Central memory CD4-positive, alpha-beta T cell (primary cell): ENCODE measurements around the gene SLC16A3.
A peak's percentile ranks its signal among the peaks of the same experiment; 100 is the strongest.
"Not testable (repeated sequence)": the region's sequence is repeated elsewhere in the genome, so short reads cannot be mapped to it uniquely, and the experiment has no call there.

ENCODE experiments used
- DNase-seq: peaks from one replicate; pipeline ENCODE4 v3.0.0; 2022

The SLC16A3 gene

DNA sequence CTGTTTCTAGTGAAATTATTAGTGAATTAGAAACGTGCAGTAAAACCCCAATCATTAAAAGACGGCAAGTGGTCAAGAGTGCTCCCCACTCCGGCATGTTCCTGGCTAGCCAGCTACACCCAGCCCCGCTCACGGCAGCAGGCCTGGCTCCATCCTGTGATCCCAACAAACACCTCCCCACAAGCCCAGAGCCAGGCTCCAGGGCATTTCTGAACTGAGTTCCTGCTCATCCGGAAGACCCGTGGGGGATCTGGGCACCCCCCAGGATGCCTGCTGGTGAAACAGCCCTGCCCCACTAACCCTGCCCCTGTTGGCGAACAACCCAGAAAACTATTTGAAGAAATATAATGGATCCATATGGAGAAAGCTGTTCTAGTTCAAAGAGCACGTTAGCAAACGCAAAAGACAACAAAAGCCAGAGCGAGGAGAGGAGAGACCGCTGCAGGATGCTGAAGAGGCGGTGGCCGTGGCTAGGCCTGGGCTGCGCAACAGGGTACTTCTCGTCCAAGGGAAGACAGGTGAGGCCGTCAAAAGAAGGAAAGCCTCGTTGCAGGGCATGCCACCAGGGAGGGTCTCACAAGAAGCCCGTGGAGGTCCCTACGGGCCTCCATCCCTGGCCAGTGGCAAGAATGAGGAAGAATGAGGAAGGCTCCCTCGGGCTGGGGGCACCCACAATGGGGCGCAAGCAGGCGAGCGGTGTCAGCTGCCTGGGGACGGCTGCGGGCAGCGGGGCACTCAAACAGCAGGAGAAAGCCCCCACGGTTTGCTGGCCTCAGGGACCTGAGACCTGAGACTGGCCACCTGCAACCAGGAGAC is 19.2 kb downstream of the SLC16A3 start:
- no peak for DNase-seq

DNA sequence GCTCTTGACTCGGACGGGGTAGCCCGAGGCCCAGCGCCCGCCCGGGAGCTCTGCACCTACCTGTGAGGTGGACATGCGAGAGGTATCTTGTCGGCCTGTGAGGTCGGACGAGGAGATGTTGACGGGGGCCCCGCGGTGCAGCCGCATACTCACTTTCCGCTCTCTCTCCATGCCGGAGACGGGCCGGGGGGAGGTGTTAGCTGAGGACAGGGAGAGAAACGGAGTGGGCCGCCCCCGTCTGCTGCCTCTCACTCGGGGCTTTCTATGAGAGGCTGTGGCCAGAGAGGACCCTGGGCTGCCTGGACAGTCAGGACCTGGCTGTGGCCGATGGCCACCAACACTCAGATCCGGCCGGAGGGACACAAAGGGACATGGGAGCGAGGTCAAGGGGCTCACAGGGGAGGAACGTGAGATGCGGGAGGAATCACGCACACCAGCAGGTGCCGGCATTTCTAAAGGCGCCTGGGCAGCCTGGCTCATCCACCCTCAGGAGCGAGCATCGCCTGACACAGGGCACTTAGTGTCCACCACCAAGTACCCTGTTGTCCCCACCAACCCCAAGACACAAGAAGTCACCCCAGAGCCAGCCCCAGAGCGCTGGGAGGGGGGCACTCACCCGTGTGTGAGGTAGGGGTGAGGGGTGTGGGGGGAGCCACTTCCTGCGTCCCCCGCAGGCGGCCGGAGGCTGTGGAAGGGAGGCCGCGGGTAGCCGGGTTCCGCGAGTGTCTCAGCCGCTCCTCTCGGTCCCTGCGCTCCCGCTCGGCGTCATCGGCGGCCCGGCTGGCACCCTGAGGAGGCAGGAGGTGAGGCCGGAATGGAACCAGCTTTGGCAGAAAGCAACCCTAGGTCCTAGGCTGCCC is 20.2 kb downstream of the SLC16A3 start:
- no peak for DNase-seq

DNA sequence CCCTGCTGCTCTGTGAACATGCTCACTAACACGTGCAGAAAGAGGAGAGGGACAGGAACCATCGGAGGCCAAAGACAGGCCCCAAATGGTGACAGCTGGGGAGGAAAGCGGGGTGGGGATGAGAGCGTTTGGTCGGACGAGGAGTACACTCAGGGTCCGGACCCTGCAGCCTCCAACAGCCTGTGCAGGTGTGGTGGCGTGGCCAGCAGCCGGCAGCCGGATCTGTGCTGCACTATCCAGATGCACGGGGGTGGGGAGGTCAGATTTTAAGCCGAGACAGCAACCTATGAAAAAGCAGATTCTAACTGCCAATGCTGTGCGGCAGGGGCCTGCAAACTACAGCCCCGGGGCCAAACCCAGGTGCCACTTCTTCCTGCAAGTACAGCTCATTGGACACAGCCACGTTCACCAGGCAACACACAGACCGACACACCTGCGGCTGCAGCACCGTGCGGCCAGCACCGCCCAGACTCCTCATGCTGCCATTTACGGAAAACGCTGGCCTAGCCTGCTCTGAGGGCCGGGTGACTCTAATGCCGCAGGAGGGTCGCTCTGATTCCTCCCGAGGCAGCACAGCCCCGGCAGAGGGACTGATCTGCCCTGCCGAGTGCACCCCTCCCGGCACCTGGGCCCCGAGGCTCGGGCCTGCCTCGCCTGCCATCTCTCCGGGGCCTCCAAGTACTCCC is 21.2 kb downstream of the SLC16A3 start:
- DNase-seq, result no peak

DNA sequence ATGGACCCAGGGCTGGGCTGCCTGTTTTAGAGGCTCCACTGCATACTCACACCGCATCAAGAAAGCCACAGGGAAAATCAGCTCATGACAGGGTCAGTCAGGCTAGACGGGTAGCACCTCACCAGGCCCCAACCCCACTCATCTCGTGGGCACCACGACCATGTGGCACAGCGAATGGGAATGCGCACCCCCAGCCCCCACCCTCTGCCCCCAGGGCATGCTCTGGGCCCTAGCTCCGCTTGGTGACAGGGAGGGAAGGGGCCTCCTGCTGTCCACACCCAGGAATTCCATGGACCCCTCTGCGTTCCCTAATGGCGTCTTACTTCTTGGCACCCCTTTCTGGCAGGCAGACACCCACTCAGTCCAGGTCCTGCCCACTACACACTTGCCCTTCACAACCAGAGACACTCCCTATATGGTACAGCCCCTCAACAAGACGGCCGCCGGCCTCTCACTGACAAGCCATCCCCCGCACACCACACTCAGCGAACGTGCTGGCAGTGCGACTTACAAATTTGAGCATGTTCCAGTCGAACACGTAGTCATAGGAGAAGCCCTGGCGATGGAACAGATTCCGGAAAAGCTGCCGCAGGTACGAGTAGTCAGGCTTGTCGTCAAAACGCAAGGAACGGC is 22.1 kb downstream of the SLC16A3 start:
- no peak for DNase-seq

DNA sequence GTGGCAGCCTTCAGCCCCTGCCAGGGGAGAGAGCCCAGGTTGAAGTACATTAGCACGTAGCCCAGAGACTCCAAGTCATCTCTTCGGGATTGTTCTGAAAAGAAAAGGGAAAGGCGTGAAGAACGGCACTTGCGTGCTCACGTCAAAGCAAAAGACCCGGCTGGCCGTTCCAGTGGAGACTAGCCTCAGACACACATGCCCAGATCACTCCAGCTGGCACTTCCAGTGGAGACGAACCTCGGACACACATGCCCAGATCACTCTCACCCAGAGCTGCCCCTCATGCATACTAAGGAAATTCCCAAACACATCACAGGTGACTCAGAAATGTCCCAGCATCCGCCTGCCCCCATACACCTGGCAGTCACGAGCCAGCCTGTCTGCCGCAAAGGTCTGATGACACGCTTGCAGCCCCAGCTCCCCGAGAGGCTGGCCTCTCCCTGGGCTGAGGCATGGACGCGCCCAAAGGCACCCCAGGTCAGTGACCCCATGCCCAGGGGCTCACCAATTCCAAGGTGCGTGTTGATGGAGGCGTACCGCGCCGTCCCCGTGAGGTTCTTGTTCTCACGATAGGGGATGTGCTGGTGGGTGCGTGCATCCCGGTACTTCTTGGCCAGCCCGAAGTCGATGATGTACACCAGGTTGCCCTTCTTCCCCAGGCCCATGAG is 23.8 kb downstream of the SLC16A3 start:
- no peak for DNase-seq

DNA sequence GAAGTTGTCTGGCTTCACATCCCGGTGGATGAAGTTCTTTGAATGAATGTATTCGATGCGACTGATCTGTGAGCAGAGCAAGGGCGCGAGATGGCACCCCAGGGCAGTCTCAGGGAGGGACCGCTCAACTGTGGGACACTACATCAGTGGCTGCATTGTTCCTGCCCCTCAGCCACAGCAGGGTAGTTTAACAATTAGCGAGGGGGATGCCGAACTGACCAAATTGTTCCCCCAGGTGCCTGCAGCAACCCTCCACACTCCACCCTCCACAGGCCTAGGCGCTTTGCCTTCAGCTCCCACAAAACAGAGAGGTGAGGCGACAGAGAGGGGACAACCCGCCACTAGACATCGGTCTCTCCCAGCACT is 24.3 kb downstream of the SLC16A3 start:
- no peak for DNase-seq

DNA sequence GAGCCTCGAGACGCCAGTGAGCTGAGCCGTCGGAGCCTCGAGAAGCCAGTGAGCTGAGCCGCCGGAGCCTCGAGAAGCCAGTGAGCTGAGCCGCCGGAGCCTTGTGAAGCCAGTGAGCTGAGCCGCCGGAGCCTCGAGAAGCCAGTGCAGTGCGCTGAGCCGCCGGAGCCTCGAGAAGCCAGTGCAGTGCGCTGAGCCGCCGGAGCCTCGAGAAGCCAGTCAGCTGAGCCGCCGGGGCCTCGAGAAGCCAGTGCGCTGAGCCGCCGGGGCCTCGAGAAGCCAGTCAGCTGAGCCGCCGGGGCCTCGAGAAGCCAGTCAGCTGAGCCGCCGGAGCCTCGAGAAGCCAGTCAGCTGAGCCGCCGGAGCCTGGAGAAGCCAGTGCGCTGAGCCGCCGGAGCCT is 25.3 kb downstream of the SLC16A3 start:
- not testable (repeated sequence) for DNase-seq

DNA sequence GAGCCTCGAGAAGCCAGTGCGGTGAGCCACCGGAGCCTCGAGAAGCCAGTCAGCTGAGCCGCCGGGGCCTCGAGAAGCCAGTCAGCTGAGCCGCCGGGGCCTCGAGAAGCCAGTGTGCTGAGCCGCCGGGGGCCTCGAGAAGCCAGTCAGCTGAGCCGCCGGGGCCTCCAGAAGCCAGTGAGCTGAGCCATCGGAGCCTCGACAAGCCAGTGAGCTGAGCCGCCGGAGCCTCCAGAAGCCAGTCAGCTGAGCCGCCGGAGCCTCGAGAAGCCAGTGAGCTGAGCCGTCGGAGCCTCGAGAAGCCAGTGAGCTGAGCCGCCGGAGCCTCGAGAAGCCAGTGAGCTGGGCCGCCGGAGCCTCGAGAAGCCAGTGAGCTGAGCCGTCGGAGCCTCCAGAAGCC is 25.9 kb downstream of the SLC16A3 start:
- DNase-seq, result not testable (repeated sequence)

DNA sequence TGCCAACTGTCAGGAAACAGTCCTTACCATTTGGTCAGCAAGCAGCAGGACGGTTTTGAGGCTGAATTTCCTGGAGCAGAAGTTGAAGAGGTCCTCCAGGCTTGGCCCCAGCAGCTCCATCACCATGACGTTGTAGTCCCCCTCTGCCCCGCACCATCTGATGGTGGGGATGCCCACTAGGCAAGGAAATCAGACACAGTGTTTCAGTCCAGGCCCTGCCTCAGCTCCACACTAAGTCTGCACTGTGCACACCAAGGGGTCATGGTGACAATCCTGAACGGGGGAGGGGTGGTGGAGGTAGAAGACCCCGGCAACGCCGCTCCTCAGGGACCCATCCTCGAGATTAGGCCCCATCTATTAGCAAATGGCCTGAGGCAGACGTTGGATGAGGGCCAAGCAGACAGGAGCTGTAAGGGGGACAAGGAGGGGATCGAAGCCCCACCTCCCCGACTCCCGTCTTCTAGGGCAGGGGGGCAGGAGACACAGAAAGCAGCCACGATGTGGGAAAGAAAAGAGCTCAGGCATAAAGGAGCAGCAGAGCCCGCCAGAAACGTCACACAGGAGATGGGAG is 26.6 kb downstream of the SLC16A3 start:
- DNase-seq, result no peak

DNA sequence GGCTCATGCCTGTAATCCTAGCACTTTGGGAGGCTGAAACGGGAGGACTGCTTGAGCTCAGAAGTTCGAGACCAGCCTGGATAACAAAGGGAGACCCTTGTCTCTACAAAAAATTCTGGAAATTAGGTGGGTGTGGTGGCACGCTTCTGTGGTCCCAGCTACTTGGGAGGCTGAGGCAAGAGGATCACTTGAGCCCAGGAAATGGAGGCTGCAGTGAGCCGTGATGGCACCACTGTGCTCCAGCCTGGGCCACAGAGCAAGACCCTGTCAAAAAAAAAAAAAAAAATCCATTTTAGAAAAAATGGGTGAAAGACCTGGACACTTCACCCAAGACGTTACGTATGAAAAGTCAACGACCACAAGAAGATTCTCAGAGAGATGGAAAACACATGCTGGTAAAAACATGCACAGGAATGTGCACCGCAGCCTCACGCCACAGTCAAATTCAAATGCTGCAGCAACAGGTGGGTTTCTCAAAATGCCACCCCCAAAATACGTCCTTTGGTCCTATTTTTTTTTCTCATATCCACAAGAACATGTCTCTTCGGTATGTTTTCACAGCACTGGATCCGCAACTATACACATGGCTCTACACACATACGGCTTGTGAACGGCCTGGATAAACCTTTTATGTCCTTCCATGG is 27.5 kb downstream of the SLC16A3 start:
- DNase-seq, result no peak

DNA sequence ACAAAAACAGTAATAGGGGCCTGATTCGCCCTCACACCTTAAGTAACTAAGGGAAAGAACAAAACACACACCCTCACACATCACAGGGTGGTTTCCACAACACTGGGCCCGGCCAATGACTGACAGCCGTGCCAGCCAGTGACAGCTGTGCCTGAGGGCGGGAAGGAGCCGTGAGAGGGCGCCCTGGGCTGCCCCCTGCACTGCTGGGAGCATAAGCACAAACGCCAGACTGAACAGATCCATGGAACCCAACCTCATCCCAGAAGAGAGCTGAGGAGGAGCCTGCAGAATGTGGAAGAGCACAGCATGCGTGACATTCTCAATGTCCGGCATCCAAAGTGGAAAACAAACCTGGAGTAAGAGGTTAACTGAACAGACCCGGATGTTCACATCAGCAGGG is 28.6 kb downstream of the SLC16A3 start:
- DNase-seq, result peak; percentile 46

DNA sequence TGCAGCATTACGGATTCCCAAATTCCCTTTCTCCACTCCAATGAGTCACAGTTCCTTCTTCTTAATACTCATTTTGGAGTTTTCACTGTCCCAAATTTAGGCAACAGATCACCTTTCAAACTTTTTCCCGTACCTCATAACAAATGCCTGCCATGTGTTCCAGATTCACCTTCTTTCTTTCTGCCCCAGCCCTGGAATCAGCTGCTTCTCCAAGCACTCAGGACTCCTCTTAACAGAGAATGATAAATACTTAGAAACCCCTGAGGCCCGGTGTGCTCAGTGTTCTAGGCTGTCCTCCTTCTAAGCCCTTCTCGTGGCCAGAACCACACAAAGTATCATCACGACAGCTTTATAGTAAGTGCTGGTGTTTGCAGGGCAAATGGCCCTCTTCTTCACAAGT is 29.7 kb downstream of the SLC16A3 start:
- DNase-seq, result no peak

DNA sequence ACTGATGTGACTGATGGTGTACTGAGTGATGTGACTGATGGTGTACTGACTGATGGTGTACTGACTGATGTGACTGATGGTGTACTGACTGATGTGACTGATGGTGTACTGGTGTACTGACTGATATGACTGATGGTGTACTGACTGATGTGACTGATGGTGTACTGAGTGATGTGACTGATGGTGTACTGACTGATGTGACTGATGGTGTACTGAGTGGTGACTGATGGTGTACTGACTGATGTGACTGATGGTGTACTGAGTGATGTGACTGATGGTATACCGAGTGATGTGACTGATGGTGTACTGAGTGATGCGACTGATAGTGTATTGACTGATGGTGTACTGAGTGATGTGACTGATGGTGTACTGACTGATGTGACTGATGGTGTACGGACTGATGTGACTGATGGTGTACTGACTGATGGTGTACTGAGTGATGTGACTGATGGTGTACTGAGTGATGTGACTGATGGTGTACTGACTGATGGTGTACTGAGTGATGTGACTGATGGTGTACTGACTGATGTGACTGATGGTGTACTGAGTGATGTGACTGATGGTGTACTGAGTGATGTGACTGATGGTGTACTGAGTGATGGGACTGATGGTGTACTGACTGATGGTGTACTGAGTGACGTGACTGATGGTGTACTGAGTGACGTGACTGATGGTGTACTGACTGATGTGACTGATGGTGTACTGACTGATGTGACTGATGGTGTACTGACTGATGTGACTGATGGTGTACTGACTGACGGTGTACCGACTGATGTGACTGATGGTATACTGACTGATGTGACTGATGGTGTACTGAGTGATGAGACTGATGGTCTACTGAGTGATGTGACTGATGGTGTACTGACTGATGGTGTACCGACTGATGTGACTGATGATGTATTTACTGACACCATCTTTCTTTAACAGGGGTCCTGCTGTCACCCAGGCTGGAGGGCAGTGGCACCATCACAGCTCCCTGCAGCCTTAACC is 31.4 kb downstream of the SLC16A3 start:
- DNase-seq, result not testable (repeated sequence)

DNA sequence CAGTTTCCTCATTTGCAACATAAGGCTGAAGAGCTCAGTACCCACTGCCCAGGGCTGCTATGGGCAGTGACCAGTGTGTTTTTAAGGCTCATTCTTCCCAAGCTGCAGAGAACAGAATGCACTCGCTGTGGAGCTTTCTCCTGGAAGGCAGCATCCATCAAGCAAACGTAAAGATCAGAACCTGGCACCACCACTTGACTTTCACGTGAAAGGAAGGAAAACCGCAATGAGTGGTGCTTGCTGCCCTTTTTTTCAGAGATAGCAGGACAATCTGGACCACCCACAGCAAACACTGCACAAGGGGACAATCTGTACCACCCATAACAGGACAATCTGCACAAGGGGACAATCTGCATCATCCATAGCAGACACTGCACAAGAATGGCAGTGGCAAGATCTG is 33.5 kb downstream of the SLC16A3 start:
- DNase-seq, result no peak

DNA sequence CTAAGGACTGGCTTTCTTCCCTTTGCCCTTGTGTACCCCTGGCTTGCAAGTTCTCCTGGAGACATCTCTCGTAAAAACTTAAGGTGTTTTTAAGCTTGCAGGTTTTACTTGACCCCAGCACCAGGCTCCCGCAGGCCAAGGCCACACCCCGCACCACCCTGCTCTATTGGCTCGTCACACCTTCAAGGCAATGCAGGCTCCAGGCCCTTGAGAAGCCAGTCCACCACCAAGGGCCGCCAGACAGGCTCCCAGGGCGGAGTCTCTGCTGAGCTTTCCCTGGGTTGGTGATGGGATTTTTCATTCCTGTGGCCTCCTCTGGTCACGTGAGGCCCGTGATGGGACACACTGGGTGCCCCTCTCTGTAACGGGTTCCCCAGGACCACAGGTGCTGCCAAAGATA is 34.8 kb downstream of the SLC16A3 start:
- no peak for DNase-seq

DNA sequence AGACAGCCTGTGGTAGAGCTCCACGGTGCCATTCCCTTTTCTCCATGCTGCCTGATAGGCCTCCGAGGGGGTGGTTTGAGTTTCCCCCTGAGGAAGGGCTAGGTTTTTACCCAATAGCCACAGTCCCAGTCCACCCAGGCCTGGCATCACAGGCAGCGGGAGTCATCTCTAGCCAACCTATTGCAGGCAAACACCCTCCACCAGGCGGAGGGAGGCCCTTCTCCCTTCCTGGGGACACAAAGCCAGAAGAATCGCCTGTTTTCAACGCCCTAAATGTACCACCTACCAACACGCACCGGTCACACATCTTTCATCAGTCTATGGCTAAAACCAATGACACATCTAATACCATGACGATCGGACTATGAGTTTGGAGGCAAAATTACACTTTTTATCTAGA is 37.3 kb downstream of the SLC16A3 start:
- DNase-seq, result no peak

DNA sequence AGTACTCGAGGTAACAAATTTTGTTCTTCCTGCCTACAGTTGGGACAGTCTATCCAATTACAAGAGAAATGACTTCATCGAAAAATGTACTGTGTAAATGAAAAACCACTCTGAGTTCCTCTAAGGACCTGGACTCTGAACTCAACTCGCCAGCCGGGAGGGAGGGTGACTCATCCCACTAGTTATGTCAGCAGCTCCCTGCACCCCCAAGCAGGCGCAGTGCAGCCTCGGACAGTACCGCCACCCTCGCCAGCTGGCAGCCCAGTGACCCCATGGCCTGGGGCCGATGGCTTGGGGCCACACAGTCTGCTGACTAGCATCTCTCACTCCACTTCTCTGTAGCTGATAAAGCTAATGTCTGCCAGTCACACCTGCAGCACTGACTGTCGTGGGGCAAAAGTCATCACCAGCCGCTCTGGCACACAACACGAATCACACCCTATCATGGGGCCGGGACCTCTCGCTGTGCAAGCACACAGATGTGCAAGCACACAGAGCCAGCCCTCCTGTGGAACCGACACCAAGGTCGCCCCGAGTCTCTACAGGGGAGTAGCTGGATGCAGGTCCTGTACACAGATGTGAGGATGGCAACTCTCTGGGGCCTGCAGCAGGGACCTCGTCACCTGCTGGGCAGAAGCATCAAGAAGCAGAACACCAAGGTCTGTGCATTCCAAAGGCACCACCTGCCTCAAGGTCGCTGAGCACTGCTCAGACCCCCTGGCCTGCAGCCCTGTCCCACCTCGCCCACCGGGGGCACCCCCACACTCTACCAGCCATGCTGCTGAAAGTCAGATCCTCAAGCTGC is 38.9 kb downstream of the SLC16A3 start:
- no peak for DNase-seq

DNA sequence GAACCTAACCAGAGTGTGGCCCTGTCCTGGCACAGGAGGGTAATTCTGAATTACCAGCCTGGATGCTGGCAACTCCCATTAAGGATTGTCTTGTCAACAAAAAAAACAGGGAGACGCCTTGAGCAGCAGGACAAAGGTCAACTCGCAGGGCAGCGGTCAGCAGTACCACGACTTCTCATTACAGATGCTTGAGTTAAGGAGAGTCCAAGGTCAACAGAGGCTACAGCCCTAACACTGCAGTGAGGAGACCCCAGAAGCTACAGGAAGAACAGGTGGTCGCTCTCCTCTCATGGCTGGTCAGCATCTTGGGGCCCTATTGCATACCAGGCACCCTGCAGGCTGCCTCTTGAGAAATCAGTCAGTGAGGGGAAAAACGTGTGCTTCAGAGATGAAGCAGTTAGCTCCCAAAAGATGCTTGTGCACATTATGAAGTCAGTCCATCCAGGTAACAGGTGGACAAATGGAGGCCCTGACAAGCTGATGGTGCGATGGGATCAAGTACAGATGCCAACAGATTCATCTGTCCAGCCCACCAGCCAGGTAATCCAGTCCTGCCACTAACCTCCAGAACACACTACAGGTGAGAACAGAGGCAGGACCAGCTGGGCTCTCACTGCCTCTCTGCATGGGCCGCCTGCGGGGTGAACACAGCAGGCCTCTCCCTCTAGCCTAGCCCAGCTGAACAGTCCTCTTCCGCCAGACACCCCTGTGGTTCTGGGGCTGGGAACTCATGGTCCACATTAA is 40.5 kb downstream of the SLC16A3 start:
- DNase-seq, result no peak
